OCI-LY7 (cell line): ENCODE results near the gene EVI5. TPM values are rescaled to one million over a fixed set of nuclear protein-coding genes. Genes with fewer than 3 reads are reported as not detected.
"Not testable (repeated sequence)": the region's sequence is repeated elsewhere in the genome, so short reads cannot be mapped to it uniquely, and the experiment has no call there.

Experiments
- BruUV-seq: library from RNA; stranded (reverse); fragments of 400-500 nt; replicated peaks from 2 replicates; lab custom pipeline; 2021; lab: Mats Ljungman, UMichigan
- CTCF ChIA-PET: fragments of 300-600 bp; sonication (Branson Sonifier 250); formaldehyde crosslinking; loops from one replicate; lab custom pipeline; 2022; ENCODE audit warnings: antibody characterized with exemption; ENCODE audit not compliant: unreplicated experiment; lab: Charles Lee
- POLR2A ChIA-PET: fragments of 300-600 bp; sonication (Branson Sonifier 250); formaldehyde crosslinking; loops from one replicate; lab custom pipeline; 2022; ENCODE audit warnings: antibody characterized with exemption; lab: Charles Lee
- DNase-seq: peaks from one replicate; pipeline ENCODE4 v3.0.0-alpha.2; 2015; ENCODE audit warnings: low spot score
- H2AFZ ChIP-seq: fragments of 200-600 bp; sonication (generic), shearing (Covaris generic); 2 replicates; pipeline ENCODE4 v1.6.1; 2014; ENCODE audit warnings: mild to moderate bottlenecking, antibody characterized with exemption, low read length, moderate library complexity
- H3K27ac ChIP-seq: fragments of 200-600 bp; sonication (generic); 2 replicates; pipeline ENCODE4 v1.5.1; 2014; ENCODE audit warnings: mixed run types, low read depth, mild to moderate bottlenecking, moderate library complexity, low read length, inconsistent platforms; ENCODE audit not compliant: poor library complexity, severe bottlenecking
- H3K36me3 ChIP-seq: fragments of 200-600 bp; sonication (generic); 2 replicates; pipeline ENCODE4 v1.6.1; 2014; ENCODE audit warnings: mild to moderate bottlenecking, antibody characterized with exemption, low read length, moderate library complexity, mixed read lengths; ENCODE audit not compliant: insufficient read depth
- H3K4me1 ChIP-seq: fragments of 200-600 bp; sonication (generic); 2 replicates; pipeline ENCODE4 v1.5.1; 2014; ENCODE audit warnings: mild to moderate bottlenecking, low read length; ENCODE audit not compliant: insufficient read depth, poor library complexity, severe bottlenecking
- H3K4me2 ChIP-seq: fragments of 200-600 bp; sonication (generic); 2 replicates; pipeline ENCODE4 v1.6.1; 2014; ENCODE audit warnings: mild to moderate bottlenecking, low read length
- H3K4me3 ChIP-seq: fragments of 200-600 bp; sonication (generic); 2 replicates; pipeline ENCODE4 v1.5.1; 2014; ENCODE audit warnings: mild to moderate bottlenecking, low read depth, low read length; ENCODE audit not compliant: poor library complexity, severe bottlenecking
- H3K79me2 ChIP-seq: fragments of 200-600 bp; sonication (generic); 2 replicates; pipeline ENCODE4 v1.6.1; 2016; ENCODE audit warnings: low read depth, mild to moderate bottlenecking, low read length, moderate library complexity, mixed read lengths; ENCODE audit not compliant: insufficient read depth
- H3K9me2 ChIP-seq: fragments of 200-600 bp; sonication (generic); 2 replicates; pipeline ENCODE4 v1.6.1; 2016; ENCODE audit warnings: mild to moderate bottlenecking, low read length, mixed read lengths; ENCODE audit not compliant: insufficient read depth
- H3K9me3 ChIP-seq: fragments of 200-600 bp; sonication (generic); 2 replicates; pipeline ENCODE4 v1.6.1; 2014; ENCODE audit warnings: mild to moderate bottlenecking, mixed run types, low read length, mixed read lengths
- H4K20me1 ChIP-seq: fragments of 200-600 bp; sonication (generic); 2 replicates; pipeline ENCODE4 v1.6.1; 2014; ENCODE audit warnings: mild to moderate bottlenecking, antibody characterized with exemption, low read length, moderate library complexity, mixed read lengths; ENCODE audit not compliant: insufficient read depth
- CTCF ChIP-seq: fragments of 200-600 bp; sonication (generic); conservative IDR thresholded peaks from 2 replicates; pipeline ENCODE4 v1.5.1; 2014; ENCODE audit warnings: mild to moderate bottlenecking, antibody characterized with exemption, low read length, moderate library complexity, mixed read lengths
- EZH2phosphoT487 ChIP-seq: fragments of 200-600 bp; sonication (generic); IDR thresholded peaks from 2 replicates; pipeline ENCODE4 v1.6.1; 2018; ENCODE audit warnings: low read depth, borderline replicate concordance, mild to moderate bottlenecking, mixed run types, antibody characterized with exemption, low read length, moderate library complexity, mixed read lengths
- intact Hi-C: fragments of 100-400 bp; cut with micrococcal nuclease; formaldehyde crosslinking; loops from one replicate; pipeline ENCODE4 v1.10.0; 2022; ENCODE audit not compliant: unreplicated experiment
- total RNA-seq, 2 experiments: library from RNA; depleted of rRNA in 1 of 2; stranded (reverse); fragments of >200 nt in 1 of 2; shearing (Covaris generic) in 1 of 2; gene quantifications; 2 replicates each; pipeline ENCODE4 v1.2.3, GENCODE V29; 2014 to 2022

Gene EVI5
- total RNA-seq, 2 experiments from 2014 or later, result 15.1 to 27.8 TPM

- Histone ChIP-seq H3K9me2 (no peaks in the 10 kb centered on the region), H3K4me1 (no peaks in the 10 kb centered on the region), H3K9me3 (no peaks in the 10 kb centered on the region), H3K79me2 (no peaks in the 10 kb centered on the region), H3K27ac (no peak overlapping the region), H3K4me3 (no peak overlapping the region), H2AFZ (no peak overlapping the region), H3K4me2 (no peak overlapping the region), H3K36me3 (no peaks in the 10 kb centered on the region), H4K20me1 (no peaks in the 10 kb centered on the region)
- intact Hi-C loops, result no loop called here
- TF ChIP-seq CTCF, result no peak
- no peak for TF ChIP-seq EZH2phosphoT487
- ChIA-PET POLR2A (interaction anchor here (1.0 kb wide), 1 partner anchor 10 kb away, joined by 3 read pairs; no protein-coding TSS in a partner anchor), CTCF (no interaction called here)
- no TSS peak for BruUV-seq
- DNase-seq, result no peak
Observed at GRCh38 chr1:92527670-92528069, 257.2 kb downstream of the EVI5 start.

- H3K9me3 ChIP-seq, H4K20me1 ChIP-seq, H3K4me2 ChIP-seq, H3K79me2 ChIP-seq, BruUV-seq, H3K27ac ChIP-seq, H3K4me1 ChIP-seq, DNase-seq, CTCF ChIA-PET, intact Hi-C loops, H3K36me3 ChIP-seq, H3K4me3 ChIP-seq, H2AFZ ChIP-seq, H3K9me2 ChIP-seq: not testable (repeated sequence)
- POLR2A ChIA-PET, result interaction anchor here (0.6 to 1.2 kb wide), 3 partner anchors 9 to 122 kb away, joined by 3 to 4 read pairs (median 3); no protein-coding TSS in a partner anchor
Observed at GRCh38 chr1:92524944-92525590, 259.8 kb downstream of the EVI5 start.

- H3K27ac ChIP-seq, result no peak overlapping the region
- H2AFZ ChIP-seq, result no peak overlapping the region
- no peaks in the 10 kb centered on the region for H3K9me3 ChIP-seq
- no peaks in the 10 kb centered on the region for H3K79me2 ChIP-seq
- no peak for TF ChIP-seq EZH2phosphoT487
- TF ChIP-seq CTCF, result no peak
- H3K4me1 ChIP-seq, result no peaks in the 10 kb centered on the region
- ChIA-PET POLR2A (no interaction called here), CTCF (no interaction called here)
- no peaks in the 10 kb centered on the region for H3K9me2 ChIP-seq
- no peak for DNase-seq
- BruUV-seq, result no TSS peak
- H3K4me2 ChIP-seq, result no peak overlapping the region
- no peaks in the 10 kb centered on the region for H3K36me3 ChIP-seq
- H4K20me1 ChIP-seq, result no peaks in the 10 kb centered on the region
- no peak overlapping the region for H3K4me3 ChIP-seq
- intact Hi-C loops, result no loop called here
Observed at GRCh38 chr1:92519043-92519442, 265.9 kb downstream of the EVI5 start.
